C4-2B (cell line): Measurements from ENCODE around the gene PTGDS.

Source experiments
- H3K27ac ChIP-seq: fragments of 450-650 bp; 2 replicates; pipeline ENCODE4 v1.5.1; 2017
- CTCF ChIP-seq: fragments of 450-650 bp; conservative IDR thresholded peaks from 2 replicates; pipeline ENCODE4 v1.5.1; 2017; ENCODE audit warnings: mild to moderate bottlenecking
- ZFX ChIP-seq: fragments of 450-650 bp; IDR thresholded peaks from 2 replicates; pipeline ENCODE4 v1.6.1; 2017

The PTGDS gene

GRCh38 chr9:136947028-136947891 is 30.0 kb upstream of the PTGDS start:
- peak overlapping the region; percentile 3; the same call in 1 of the 2 replicates for H3K27ac ChIP-seq
- no peak for TF ChIP-seq CTCF
- no peak for TF ChIP-seq ZFX

GRCh38 chr9:136947955-136948510 is 29.3 kb upstream of the PTGDS start:
- peak overlapping the region; percentile 3; the same call in 1 of the 2 replicates for H3K27ac ChIP-seq
- TF ChIP-seq ZFX (no peak), CTCF (peak; percentile 49)

- H3K27ac ChIP-seq = peak overlapping the region; percentile 100
- TF ChIP-seq CTCF = no peak
- TF ChIP-seq ZFX = no peak
Observed at GRCh38 chr9:136949239-136949816, 28.0 kb upstream of the PTGDS start.

- H3K27ac ChIP-seq = peak overlapping the region; percentile 100
- no peak; the same call in 1 of the 2 replicates for TF ChIP-seq CTCF
- TF ChIP-seq ZFX = 0 out of 2 replicates have a peak, but pooled peaks have one; percentile 37
Observed at GRCh38 chr9:136949817-136950655, 27.3 kb upstream of the PTGDS start.

- H3K27ac ChIP-seq = peak overlapping the region; percentile 100
- TF ChIP-seq CTCF = no peak
Observed at GRCh38 chr9:136950656-136951276, 26.5 kb upstream of the PTGDS start.

- no peak for TF ChIP-seq ZFX
- no peak for TF ChIP-seq CTCF
- H3K27ac ChIP-seq = peak within 1 kb of the TSS; percentile 100; the same call in 1 of the 2 replicates
Observed at GRCh38 chr9:136951541-136952320, 25.6 kb upstream of the PTGDS start, which contains the start of gene LCN12. Gene LCN12 (plus strand): TSS chr9:136952273. CDS start chr9:136952328, 55 bp downstream.
